HG02623 (cell line): ENCODE data around the gene MPP4.

Experiments
- ATAC-seq: cut with Tn5 transposase; IDR thresholded peaks from one replicate; pipeline ENCODE4 v1.9.1; 2021; ENCODE audit warnings: moderate library complexity; ENCODE audit not compliant: unreplicated experiment

MPP4 gene

GRCh38 chr2:201631041-201631440, 67.4 kb downstream of the MPP4 start:
- ATAC-seq = no peak

GRCh38 chr2:201630577-201630976, 67.9 kb downstream of the MPP4 start:
- no peak for ATAC-seq

GRCh38 chr2:201628545-201628944, 69.9 kb downstream of the MPP4 start:
- ATAC-seq = no peak

GRCh38 chr2:201622306-201622970, 76.0 kb downstream of the MPP4 start:
- ATAC-seq = no peak

- no peak for ATAC-seq
These were observed 77.0 kb downstream of the MPP4 start for GRCh38 chr2:201621293-201621999.

- no peak for ATAC-seq
These were observed 79.4 kb downstream of the MPP4 start for GRCh38 chr2:201618744-201619662.

- no peak for ATAC-seq
These were observed 90.4 kb downstream of the MPP4 start for GRCh38 chr2:201608021-201608420.

GRCh38 chr2:201607568-201607967, 90.9 kb downstream of the MPP4 start:
- no peak for ATAC-seq

- no peak for ATAC-seq
These were observed 97.5 kb downstream of the MPP4 start for GRCh38 chr2:201600906-201601305.

- no peak for ATAC-seq
These were observed 101.0 kb downstream of the MPP4 start for GRCh38 chr2:201597397-201597796.
